Measurements from ENCODE around the gene NXN. TPM values are rescaled to one million over a fixed set of nuclear protein-coding genes. Genes with fewer than 3 reads are reported as not detected.
A peak's percentile ranks its signal among the peaks of the same experiment; 100 is the strongest.

The NXN gene
- polyA plus RNA-seq, 1 of the 3 experiments (the other 2 are of a cell fraction): 23.9 TPM

DNA sequence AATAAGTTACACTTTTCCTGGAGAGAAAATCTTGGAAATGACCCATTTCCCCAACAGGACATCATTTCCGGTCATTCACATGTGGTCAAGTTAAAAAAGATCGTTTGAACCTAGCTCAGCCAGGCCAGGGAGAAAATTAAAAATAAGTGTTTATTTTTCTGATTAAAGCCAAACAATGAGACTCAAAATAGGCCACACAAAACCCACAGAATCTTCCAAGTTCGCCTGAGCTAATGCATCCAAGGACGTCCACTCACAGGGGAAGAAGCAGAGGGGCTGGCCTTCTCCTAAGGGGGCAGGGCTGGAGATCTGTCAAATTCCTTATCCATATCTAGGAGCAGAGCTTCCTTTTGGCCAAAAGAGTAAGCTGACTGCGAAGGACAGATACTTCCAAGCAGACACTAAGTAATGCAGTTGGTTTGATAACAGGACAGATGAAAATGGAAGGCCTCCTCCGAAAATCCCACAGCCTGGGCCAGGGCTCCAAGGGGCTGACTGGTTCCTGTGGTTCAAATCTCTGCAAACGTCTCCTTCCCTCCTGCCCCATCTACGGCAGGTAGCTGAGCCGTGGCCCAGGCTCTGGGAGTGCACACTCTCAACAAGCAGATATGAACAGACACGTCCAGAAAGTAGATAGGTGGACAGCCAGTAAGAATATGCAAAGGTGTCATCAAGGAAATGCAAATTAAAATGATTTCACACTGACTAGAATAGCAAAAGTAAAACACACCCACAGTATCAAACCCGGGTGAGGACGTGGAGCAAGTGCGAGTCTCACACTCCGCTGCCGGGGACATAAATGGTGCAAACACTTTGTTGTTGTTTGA lies 98.9 kb downstream of the NXN start:
- H3K79me2 ChIP-seq (ENCODE audit: insufficient read depth): no peaks in the 10 kb centered on the region
- H3K9me2 ChIP-seq: no peaks in the 10 kb centered on the region
- no peak overlapping the region for H3K4me2 ChIP-seq
- no peak for TF ChIP-seq FOSL2 (IDR thresholded peaks at IDR 0.05; ENCODE audit: borderline replicate concordance, low read depth)
- no peak for TF ChIP-seq YY1 (IDR thresholded peaks at IDR 0.05; ENCODE audit: low read depth)
- TF ChIP-seq GATA2 (CRISPR knock-in tag; IDR thresholded peaks at IDR 0.05): no peak
- TF ChIP-seq TCF12 (IDR thresholded peaks at IDR 0.05): no peak
- no peak for TF ChIP-seq RXRA (IDR thresholded peaks at IDR 0.05; ENCODE audit: borderline replicate concordance, low read depth)
- no peak for TF ChIP-seq CHD2 (IDR thresholded peaks at IDR 0.05; ENCODE audit: low read length, partially characterized antibody)
- TF ChIP-seq GABPA (IDR thresholded peaks at IDR 0.05; ENCODE audit: low read depth): no peak
- no peak for TF ChIP-seq POLR2AphosphoS5 (IDR thresholded peaks at IDR 0.05; ENCODE audit: low read depth, low read length)
- no peak for TF ChIP-seq JUND (IDR thresholded peaks at IDR 0.05)
- TF ChIP-seq ELF1 (IDR thresholded peaks at IDR 0.05): no peak
- TF ChIP-seq RFX5 (IDR thresholded peaks at IDR 0.05; ENCODE audit: low read length): no peak
- TF ChIP-seq NFIC (IDR thresholded peaks at IDR 0.05; ENCODE audit: borderline replicate concordance): no peak
- TF ChIP-seq, protein P1, sequence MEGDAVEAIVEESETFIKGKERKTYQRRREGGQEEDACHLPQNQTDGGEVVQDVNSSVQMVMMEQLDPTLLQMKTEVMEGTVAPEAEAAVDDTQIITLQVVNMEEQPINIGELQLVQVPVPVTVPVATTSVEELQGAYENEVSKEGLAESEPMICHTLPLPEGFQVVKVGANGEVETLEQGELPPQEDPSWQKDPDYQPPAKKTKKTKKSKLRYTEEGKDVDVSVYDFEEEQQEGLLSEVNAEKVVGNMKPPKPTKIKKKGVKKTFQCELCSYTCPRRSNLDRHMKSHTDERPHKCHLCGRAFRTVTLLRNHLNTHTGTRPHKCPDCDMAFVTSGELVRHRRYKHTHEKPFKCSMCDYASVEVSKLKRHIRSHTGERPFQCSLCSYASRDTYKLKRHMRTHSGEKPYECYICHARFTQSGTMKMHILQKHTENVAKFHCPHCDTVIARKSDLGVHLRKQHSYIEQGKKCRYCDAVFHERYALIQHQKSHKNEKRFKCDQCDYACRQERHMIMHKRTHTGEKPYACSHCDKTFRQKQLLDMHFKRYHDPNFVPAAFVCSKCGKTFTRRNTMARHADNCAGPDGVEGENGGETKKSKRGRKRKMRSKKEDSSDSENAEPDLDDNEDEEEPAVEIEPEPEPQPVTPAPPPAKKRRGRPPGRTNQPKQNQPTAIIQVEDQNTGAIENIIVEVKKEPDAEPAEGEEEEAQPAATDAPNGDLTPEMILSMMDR (IDR thresholded peaks at IDR 0.05): no peak
- ChIA-PET CTCF (interaction anchor here (1.0 kb wide), 1 partner anchor 175 kb away, joined by 4 read pairs; no protein-coding TSS in a partner anchor), POLR2A (no interaction called here)
- H3K9me3 ChIP-seq: no peaks in the 10 kb centered on the region
- no peaks in the 10 kb centered on the region for H3K36me3 ChIP-seq (replicated peaks in 1 of 2; ENCODE audit: control insufficient read depth in 1 of 2, insufficient read depth in 2 of 2, low read length in 1 of 2)
- H2AFZ ChIP-seq (ENCODE audit: low read depth): no peak overlapping the region
- no peak overlapping the region for H3K4me3 ChIP-seq (ENCODE audit: low read depth in 2 of 2, low read length in 1 of 2)
- H3F3A ChIP-seq (replicated peaks; ENCODE audit: insufficient read depth): peaks cover 2% of the 10 kb centered on the region
- H3K9ac ChIP-seq: no peak overlapping the region
- 64% methylated on average over 15 of the region's 15 CpGs for WGBS (ENCODE audit: low lambda C conversion rate)
- H3K27ac ChIP-seq (ENCODE audit: low read depth in 2 of 2, low read length in 1 of 2): no peak overlapping the region
- no peak for DNase-seq
- 0 out of 2 replicates have a peak, but pooled peaks cover 3% of the 10 kb centered on the region for H4K20me1 ChIP-seq (ENCODE audit: insufficient read depth)
- H3K4me1 ChIP-seq (ENCODE audit: control insufficient read depth in 1 of 2, insufficient read depth in 2 of 2, low read depth in 1 of 2, low read length in 1 of 2): no peaks in the 10 kb centered on the region; a peak in 1 of 4 replicates
- H3K27me3 ChIP-seq (ENCODE audit: insufficient read depth): peaks cover 20% of the 10 kb centered on the region; the same call in 1 of the 2 replicates

DNA sequence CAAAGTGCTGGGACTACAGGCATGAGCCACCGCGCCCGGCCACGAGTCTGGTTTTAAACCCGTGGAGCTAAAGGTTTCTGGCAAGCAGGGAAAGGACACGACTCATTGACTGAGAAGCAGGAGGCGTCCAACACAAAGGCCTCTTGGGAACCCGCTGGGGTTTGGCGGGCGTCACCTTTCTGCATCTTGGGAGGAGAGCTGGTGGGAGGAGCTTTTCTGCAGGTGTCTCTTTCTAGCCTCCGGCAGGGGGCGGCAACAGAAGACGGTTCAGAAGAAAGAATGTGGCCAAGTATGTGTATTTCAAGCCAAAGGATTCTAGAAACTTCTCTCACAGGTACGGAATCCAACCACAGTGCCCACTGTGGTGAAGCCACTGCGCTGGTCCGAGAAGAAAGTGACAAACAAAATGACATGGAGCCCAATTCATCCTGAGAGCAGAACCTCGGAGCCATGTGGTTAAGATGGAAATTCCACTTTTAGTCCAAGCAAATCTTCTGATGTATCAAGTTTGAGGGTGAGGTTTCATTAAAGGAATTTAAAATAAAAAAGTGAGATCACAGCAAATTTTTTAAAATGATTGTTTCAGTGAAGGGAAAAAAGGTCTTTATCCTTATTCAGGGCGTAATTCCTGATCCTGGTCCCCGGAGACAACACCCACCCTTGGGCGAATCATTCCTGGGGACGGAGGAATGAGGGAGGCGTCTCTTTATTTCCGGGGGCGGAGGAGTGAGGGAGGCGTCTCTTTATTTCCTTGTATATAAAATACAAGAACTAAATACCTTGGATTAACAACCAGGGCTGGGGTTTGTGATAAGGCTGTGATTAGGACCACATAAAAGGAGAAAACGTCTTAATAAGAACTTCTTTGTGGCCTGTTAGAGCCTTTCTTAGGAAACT lies 99.8 kb downstream of the NXN start:
- DNase-seq: no peak
- no peak overlapping the region for H2AFZ ChIP-seq (ENCODE audit: low read depth)
- TF ChIP-seq RXRA (IDR thresholded peaks at IDR 0.05; ENCODE audit: borderline replicate concordance, low read depth) (no peak), GATA2 (CRISPR knock-in tag; IDR thresholded peaks at IDR 0.05) (no peak), FOXM1 (IDR thresholded peaks at IDR 0.05; ENCODE audit: low read depth) (no peak), TCF12 (IDR thresholded peaks at IDR 0.05) (no peak), NRF1 (IDR thresholded peaks at IDR 0.05; ENCODE audit: low read depth, low read length) (no peak), GABPA (IDR thresholded peaks at IDR 0.05; ENCODE audit: low read depth) (no peak), RCOR1 (IDR thresholded peaks at IDR 0.05; ENCODE audit: low read length) (no peak), TEAD4 (IDR thresholded peaks at IDR 0.05; ENCODE audit: borderline replicate concordance, insufficient read depth) (no peak), RAD21 (IDR thresholded peaks at IDR 0.05; ENCODE audit: low read length) (0 out of 2 replicates have a peak, but pooled peaks have one; percentile 6), NFIC (IDR thresholded peaks at IDR 0.05; ENCODE audit: borderline replicate concordance) (no peak), TAF1 (IDR thresholded peaks at IDR 0.05; ENCODE audit: borderline replicate concordance, low read depth, low read length) (no peak), CHD2 (IDR thresholded peaks at IDR 0.05; ENCODE audit: low read length, partially characterized antibody) (no peak)
- TF ChIP-seq, protein P2, sequence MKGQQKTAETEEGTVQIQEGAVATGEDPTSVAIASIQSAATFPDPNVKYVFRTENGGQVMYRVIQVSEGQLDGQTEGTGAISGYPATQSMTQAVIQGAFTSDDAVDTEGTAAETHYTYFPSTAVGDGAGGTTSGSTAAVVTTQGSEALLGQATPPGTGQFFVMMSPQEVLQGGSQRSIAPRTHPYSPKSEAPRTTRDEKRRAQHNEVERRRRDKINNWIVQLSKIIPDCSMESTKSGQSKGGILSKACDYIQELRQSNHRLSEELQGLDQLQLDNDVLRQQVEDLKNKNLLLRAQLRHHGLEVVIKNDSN (IDR thresholded peaks at IDR 0.05; ENCODE audit: borderline replicate concordance, low read depth): no peak
- TF ChIP-seq, protein P3, sequence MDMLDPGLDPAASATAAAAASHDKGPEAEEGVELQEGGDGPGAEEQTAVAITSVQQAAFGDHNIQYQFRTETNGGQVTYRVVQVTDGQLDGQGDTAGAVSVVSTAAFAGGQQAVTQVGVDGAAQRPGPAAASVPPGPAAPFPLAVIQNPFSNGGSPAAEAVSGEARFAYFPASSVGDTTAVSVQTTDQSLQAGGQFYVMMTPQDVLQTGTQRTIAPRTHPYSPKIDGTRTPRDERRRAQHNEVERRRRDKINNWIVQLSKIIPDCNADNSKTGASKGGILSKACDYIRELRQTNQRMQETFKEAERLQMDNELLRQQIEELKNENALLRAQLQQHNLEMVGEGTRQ (IDR thresholded peaks at IDR 0.05; ENCODE audit: borderline replicate concordance, low read depth, low read length): no peak

More for the DNA sequence above, 99.8 kb downstream of the NXN start:
- peaks cover 20% of the 10 kb centered on the region; the same call in 1 of the 2 replicates for H3K27me3 ChIP-seq (ENCODE audit: insufficient read depth)
- H3K4me2 ChIP-seq: no peak overlapping the region
- peaks cover 2% of the 10 kb centered on the region for H3F3A ChIP-seq (replicated peaks; ENCODE audit: insufficient read depth)
- no peak overlapping the region for H3K27ac ChIP-seq (ENCODE audit: low read depth in 2 of 2, low read length in 1 of 2)
- no peaks in the 10 kb centered on the region for H3K9me2 ChIP-seq
- no peak overlapping the region for H3K9ac ChIP-seq
- CTCF ChIA-PET: interaction anchor here (0.8 to 1.5 kb wide), 6 partner anchors 8 to 176 kb away, joined by 3 to 5 read pairs (median 4); no protein-coding TSS in a partner anchor
- POLR2A ChIA-PET: no interaction called here
- H3K4me3 ChIP-seq (ENCODE audit: low read depth in 2 of 2, low read length in 1 of 2): no peak overlapping the region
- WGBS (ENCODE audit: low lambda C conversion rate): 62% methylated on average over 26 of the region's 26 CpGs
- no peaks in the 10 kb centered on the region for H3K9me3 ChIP-seq
- no peaks in the 10 kb centered on the region for H3K36me3 ChIP-seq (replicated peaks in 1 of 2; ENCODE audit: control insufficient read depth in 1 of 2, insufficient read depth in 2 of 2, low read length in 1 of 2)
- no peaks in the 10 kb centered on the region for H3K79me2 ChIP-seq (ENCODE audit: insufficient read depth)
- no peaks in the 10 kb centered on the region; a peak in 1 of 4 replicates for H3K4me1 ChIP-seq (ENCODE audit: control insufficient read depth in 1 of 2, insufficient read depth in 2 of 2, low read depth in 1 of 2, low read length in 1 of 2)
- 0 out of 2 replicates have a peak, but pooled peaks cover 3% of the 10 kb centered on the region for H4K20me1 ChIP-seq (ENCODE audit: insufficient read depth)
